GM12891 (cell line): ENCODE measurements around the gene RHOU.

Source experiments
- DNase-seq: peaks from one replicate; pipeline ENCODE4 v3.0.0; 2011; ENCODE audit warnings: low spot score; ENCODE audit not compliant: insufficient read length
- FAIRE-seq: peaks from 2 replicates; lab custom pipeline; 2011; peaks lifted over from hg19 to GRCh38; lab: Jason Lieb, UNC
- PAX5 ChIP-seq: IDR thresholded peaks from 2 replicates; pipeline ENCODE4 v1.6.1; 2011; ENCODE audit warnings: low read length, moderate library complexity, mild to moderate bottlenecking; ENCODE audit not compliant: insufficient read depth, severe bottlenecking
- POLR2A ChIP-seq: IDR thresholded peaks from 2 replicates; pipeline ENCODE4 v1.6.1; 2011; ENCODE audit warnings: low read depth, low read length, control low read depth
- POLR2AphosphoS5 ChIP-seq: IDR thresholded peaks from 2 replicates; pipeline ENCODE4 v1.6.1; 2011; ENCODE audit warnings: low read depth, low read length, control low read depth
- POU2F2 ChIP-seq: IDR thresholded peaks from 2 replicates; pipeline ENCODE4 v1.6.1; 2011; ENCODE audit warnings: low read depth, mild to moderate bottlenecking, control low read depth, low read length, moderate library complexity
- SPI1 ChIP-seq: IDR thresholded peaks from 2 replicates; pipeline ENCODE4 v1.6.1; 2011; ENCODE audit warnings: low read depth, low read length, control low read depth
- TAF1 ChIP-seq: IDR thresholded peaks from 2 replicates; pipeline ENCODE4 v1.6.1; 2011; ENCODE audit warnings: low read depth, low read length, control low read depth

The RHOU gene

DNA sequence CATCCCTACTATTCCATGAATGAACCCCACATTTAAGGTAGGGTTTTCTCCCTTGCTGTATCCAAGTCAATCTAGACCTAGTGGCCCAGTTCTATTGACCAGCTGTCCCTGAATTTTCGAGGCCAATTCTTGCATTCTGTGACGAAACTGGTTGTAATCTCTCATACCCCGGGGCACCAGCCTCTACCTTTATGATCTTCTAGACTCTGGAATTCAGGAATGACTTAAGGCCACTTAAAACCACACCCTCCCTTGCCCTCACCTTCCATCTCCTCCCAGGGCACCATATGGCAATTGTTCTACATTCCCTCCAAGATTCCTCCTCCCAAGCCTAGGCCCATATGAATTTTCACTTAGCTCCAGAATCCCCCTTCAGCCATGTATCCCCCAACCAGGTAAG is 48.9 kb downstream of the RHOU start:
- TF ChIP-seq PAX5 (no peak), POU2F2 (no peak), POLR2A (no peak), POLR2AphosphoS5 (no peak)
- no peak for FAIRE-seq
- no peak for DNase-seq

DNA sequence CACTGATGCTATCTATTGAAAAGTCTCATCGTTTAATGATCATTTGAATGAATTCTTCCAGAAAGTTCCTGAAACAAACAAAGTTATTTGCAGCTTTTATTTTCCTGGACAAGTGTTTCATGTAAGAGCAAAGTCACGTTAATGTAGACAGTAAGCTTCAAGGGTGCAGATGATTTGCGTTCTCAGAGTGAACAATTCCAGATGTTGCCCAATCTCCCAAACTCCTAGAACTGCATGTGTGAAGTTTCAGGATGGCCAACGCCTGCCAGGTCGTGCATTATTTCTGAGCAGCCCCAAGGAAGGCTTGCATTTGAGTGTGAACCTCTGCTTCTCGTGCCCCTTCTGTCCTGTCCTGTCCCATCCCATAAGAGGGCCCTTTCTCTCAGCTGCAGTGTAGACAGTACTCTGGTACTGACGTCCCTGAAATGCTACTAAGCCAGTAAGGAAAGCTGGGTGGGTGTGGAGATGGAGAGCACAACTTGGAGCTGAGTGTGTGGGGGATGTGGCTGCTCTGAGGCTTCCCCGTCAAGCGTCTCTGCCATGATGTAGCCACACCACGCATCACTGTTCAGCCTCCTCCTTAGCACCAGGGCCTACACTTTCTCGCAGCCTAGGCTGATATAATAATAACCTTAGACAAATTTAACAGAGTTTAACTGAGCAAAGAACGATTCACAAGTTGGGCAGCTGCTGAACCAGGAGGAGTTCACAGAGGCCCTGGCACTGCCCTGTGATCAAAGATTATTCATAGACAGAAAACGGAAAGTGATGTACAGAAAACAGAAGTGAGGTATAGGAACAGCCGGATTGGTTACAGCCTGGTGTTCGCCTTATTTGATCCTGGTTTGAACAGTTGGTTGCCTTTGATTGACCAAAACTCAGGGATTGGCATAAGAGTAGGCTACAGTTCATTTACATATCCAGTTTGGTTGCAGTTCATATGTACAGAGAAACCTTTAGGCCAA is 50.4 kb downstream of the RHOU start:
- TF ChIP-seq POU2F2 (no peak), POLR2A (no peak), TAF1 (no peak), POLR2AphosphoS5 (no peak)
- FAIRE-seq: no peak
- DNase-seq: no peak

DNA sequence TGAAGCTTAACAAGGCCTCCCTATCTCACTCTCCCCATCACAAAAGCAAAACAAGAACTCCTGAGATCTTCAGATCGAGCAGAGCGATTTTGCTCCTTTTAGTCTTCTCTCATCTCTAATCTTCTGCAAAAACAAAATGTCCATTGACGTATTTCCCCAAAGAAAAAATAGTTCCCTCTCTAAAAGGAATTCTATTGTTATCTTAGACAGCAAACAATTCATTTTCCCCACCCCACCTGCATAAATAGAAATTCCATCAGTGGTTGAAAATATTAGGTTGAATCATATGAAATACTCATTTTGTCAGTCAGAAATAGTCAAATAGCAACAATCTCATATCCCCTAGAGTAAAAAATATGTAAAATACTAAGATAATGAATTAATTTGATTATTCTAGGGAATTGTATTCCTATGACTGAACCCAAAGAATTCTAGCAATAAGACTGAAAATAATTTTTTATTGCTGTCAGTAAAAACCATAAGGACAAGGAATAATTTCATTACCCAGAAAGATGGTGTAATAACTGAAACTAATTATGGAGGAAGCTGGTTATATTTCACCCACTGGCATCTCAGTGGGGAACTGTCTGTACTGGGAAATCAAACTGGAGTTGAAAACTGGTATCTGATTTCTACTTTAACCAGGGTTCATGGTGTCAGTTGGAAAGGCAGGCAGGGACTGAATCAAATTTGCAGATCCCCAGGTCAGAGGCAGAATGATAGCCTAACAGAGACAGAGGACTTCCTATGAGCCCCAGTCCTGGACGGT is 51.3 kb downstream of the RHOU start:
- FAIRE-seq (no peak), DNase-seq (no peak)
- TF ChIP-seq PAX5 (no peak), POLR2A (no peak), TAF1 (no peak), SPI1 (no peak), POLR2AphosphoS5 (no peak), POU2F2 (no peak)

DNA sequence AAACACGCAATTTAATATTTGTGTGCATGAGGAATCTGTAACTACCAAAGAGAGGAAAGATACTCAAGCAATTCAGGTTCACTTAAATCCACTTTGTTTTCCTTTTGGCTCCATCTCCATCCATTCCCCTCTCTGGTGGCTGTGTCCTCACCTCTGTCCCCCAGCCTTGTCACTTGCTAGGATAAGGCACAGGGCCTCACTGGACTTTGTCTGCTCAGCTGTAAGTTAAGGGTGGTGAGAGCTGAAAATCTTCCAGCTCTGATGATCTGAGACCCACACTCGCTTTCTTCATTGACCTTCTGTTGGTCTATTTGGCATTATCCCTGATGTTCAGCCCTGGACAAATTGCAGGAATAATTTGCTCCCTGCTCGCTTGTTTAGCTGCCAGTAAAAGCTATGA is 56.5 kb downstream of the RHOU start:
- FAIRE-seq (no peak), DNase-seq (no peak)
- no peak for TF ChIP-seq PAX5
- TF ChIP-seq POLR2A: no peak
- no peak for TF ChIP-seq POLR2AphosphoS5
- TF ChIP-seq POU2F2: no peak
- TF ChIP-seq SPI1: no peak
- no peak for TF ChIP-seq TAF1

DNA sequence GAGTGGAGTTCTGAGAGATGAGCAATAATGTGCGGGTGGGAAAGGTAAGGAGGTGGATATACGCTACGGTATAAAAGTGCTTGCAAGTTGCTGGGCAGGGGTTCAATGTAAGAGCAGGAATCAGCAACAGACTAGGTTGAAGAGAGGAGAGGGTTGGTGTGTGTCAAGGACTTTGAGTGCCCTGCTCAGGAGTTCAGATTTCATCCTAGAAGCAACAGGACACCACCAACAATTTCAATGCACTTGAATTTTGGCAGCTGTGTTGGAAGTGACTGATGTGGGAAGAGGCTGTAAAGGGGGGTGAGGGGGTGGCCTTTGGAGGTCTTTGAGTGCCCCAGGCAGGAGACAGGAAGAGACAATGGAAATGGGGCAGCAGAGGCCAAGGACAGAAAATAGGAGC is 57.3 kb downstream of the RHOU start:
- TF ChIP-seq POLR2AphosphoS5: no peak
- no peak for TF ChIP-seq PAX5
- no peak for TF ChIP-seq SPI1
- FAIRE-seq: no peak
- DNase-seq: no peak

DNA sequence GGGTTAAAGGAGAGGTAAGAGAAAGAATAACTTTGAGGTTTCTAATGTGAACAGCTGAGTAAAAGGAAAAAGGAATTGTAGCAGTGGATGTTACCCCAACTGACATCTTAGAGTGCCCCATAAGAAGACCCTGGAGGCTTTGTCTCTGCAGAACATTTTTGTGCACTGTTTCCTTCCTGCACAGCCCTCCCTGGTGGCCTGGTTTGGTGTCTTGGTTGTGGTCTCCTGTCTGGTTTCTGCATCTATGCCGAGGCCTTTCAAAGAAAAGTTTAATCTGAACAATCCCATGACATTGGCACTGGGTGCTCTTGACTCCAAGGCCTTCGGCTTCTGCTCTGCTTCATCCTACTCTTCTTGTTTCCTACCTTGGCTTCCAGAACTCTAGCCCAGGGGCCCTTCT is 57.8 kb downstream of the RHOU start:
- TF ChIP-seq PAX5 (no peak), POLR2A (no peak)
- no peak for DNase-seq

DNA sequence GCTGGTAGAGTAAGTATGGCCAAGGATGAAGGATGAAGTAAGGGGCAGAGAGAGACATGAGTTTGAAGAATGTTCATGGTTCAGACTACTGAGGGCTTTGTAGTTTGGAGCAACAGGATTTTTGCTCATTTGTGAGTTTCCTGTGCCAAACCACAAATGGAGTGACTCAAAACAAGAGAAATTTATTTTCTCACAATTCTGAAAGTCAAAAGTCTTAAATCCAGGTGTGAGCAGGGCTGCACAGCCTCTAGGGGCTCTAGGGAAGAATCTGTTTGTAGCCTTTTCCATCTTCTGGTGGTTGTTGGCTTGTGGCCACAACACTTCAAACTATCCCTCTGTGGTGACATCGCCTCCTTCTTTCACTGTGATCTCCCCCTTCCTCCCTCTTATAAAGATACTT is 58.9 kb downstream of the RHOU start:
- DNase-seq (no peak), FAIRE-seq (no peak)
- TF ChIP-seq SPI1 (no peak), PAX5 (no peak), TAF1 (no peak), POLR2AphosphoS5 (no peak), POLR2A (no peak), POU2F2 (no peak)

More for the DNA sequence above, 57.8 kb downstream of the RHOU start:
- no peak for FAIRE-seq

DNA sequence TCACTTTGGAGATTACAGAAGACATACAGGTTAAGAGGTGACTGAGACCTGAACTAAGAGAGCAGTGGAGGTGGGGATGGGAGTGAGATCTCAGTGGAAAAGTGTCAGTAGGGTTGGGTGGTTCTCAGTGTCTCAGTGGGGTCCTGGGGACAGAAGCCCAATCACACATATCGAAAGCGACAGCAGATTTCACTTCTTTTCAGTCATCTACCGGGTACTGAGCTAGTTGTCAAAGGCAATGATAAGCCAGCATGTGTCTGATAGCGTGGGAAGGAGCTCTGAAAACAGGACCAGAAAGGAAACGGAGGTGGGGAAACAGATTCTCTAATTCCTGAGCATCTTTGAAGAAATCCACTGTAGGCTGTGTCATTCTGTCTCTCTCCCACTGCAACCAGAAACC is 59.5 kb downstream of the RHOU start:
- TF ChIP-seq POLR2A: no peak
- no peak for TF ChIP-seq SPI1
- TF ChIP-seq POLR2AphosphoS5: no peak
- no peak for FAIRE-seq
- no peak for DNase-seq

DNA sequence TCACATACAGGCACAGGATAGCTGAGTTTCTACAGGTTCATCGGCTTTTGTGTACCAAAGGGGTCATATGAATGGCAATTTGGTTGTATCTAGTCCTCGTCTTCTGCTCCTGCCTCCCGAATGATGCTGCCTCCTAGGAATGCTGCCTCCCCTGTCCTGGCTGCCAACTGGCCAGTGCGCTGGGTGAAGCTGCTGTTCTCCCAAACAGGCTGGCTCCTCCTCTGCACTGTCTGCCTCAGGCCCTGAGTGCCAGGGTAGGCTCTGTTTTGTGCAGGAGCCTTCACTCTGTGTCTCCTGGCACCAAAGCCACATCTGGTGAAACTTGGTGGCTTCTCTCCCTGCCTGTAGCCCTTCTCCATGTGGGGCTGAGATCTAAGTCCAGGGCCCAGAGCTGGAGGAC is 60.3 kb downstream of the RHOU start:
- DNase-seq (no peak), FAIRE-seq (no peak)
- no peak for TF ChIP-seq SPI1
- no peak for TF ChIP-seq PAX5
- no peak for TF ChIP-seq POLR2AphosphoS5
- no peak for TF ChIP-seq POLR2A
- TF ChIP-seq POU2F2: no peak
- TF ChIP-seq TAF1: no peak
